ENCODE measurements around the gene TEDC1.

TEDC1 gene

GRCh38 chr14:105473677-105474482, 17.2 kb upstream of the TEDC1 start:
- TF ChIP-seq CTCF (IDR thresholded peaks at IDR 0.05), result no peak

- no peak for TF ChIP-seq CTCF (IDR thresholded peaks at IDR 0.05)
Measured at GRCh38 chr14:105474483-105475268, 16.4 kb upstream of the TEDC1 start, which contains the start of gene CRIP2. Gene CRIP2, plus strand, starts transcription at chr14:105474821. Its CDS starts 42 bp downstream, at chr14:105474863.

GRCh38 chr14:105475269-105476096, 15.6 kb upstream of the TEDC1 start:
- no peak for TF ChIP-seq CTCF (IDR thresholded peaks at IDR 0.05)

GRCh38 chr14:105476097-105476830, 14.8 kb upstream of the TEDC1 start:
- TF ChIP-seq CTCF (IDR thresholded peaks at IDR 0.05), result no peak

GRCh38 chr14:105476831-105477659, 14.0 kb upstream of the TEDC1 start:
- TF ChIP-seq CTCF (IDR thresholded peaks at IDR 0.05), result no peak

GRCh38 chr14:105477660-105478397, 13.2 kb upstream of the TEDC1 start:
- TF ChIP-seq CTCF (IDR thresholded peaks at IDR 0.05), result no peak

Data from LNCAP (cell line).